SK-N-SH treated with all-trans-retinoic acid at 6 μM for 48 hours (cell line): Measurements from ENCODE around the gene UBL7.

Experiments
- ATAC-seq: fragments of 200-7000 bp; cut with Tn5 transposase; 3 replicates; pipeline ENCODE4 v1.9.1; 2020; ENCODE audit warnings: mild to moderate bottlenecking, moderate library complexity
- ARNTL ChIP-seq: fragments of 450-650 bp; formaldehyde crosslinking; IDR thresholded peaks from 2 replicates; pipeline ENCODE4 v1.5.0; 2020; ENCODE audit warnings: low read depth, mild to moderate bottlenecking, moderate library complexity, borderline replicate concordance
- BACH2 ChIP-seq: fragments of 250-450 bp; sonication (Bioruptor Pico); IDR thresholded peaks from 2 replicates; pipeline ENCODE4 v1.9.0; 2021; ENCODE audit warnings: mild to moderate bottlenecking, borderline replicate concordance
- CREB5 ChIP-seq: fragments of 250-450 bp; sonication (Bioruptor Pico); IDR thresholded peaks from 2 replicates; pipeline ENCODE4 v1.5.1; 2020; ENCODE audit warnings: low read depth, mild to moderate bottlenecking, moderate library complexity
- CSDC2 ChIP-seq: fragments of 250-450 bp; sonication (Bioruptor Pico); IDR thresholded peaks from 2 replicates; pipeline ENCODE4 v1.5.0; 2020; ENCODE audit warnings: mild to moderate bottlenecking, moderate library complexity
- CSRNP3 ChIP-seq: fragments of 250-450 bp; sonication (Bioruptor Pico); IDR thresholded peaks from 2 replicates; pipeline ENCODE4 v1.5.1; 2021; ENCODE audit warnings: mild to moderate bottlenecking, moderate library complexity
- ESRRG ChIP-seq: fragments of 250-450 bp; sonication (Bioruptor Pico); IDR thresholded peaks from 2 replicates; pipeline ENCODE4 v1.6.1; 2021; ENCODE audit warnings: mild to moderate bottlenecking
- GLIS3 ChIP-seq: fragments of 250-450 bp; sonication (Bioruptor Pico); IDR thresholded peaks from 2 replicates; pipeline ENCODE4 v1.5.0; 2020; ENCODE audit warnings: mild to moderate bottlenecking, moderate library complexity
- ISL1 ChIP-seq: fragments of 250-450 bp; sonication (Bioruptor Pico); IDR thresholded peaks from 2 replicates; pipeline ENCODE4 v2.1.2; 2022; ENCODE audit warnings: mild to moderate bottlenecking, moderate library complexity
- OSR1 ChIP-seq: fragments of 250-450 bp; sonication (Bioruptor Pico); IDR thresholded peaks from 2 replicates; pipeline ENCODE4 v1.8.0; 2022; ENCODE audit warnings: moderate library complexity, mild to moderate bottlenecking, inconsistent platforms
- PATZ1 ChIP-seq: fragments of 250-450 bp; sonication (Bioruptor Pico); IDR thresholded peaks from 2 replicates; pipeline ENCODE4 v1.8.0; 2020; ENCODE audit warnings: mild to moderate bottlenecking, moderate library complexity, borderline replicate concordance
- POU6F1 ChIP-seq: fragments of 250-450 bp; sonication (Bioruptor Pico); IDR thresholded peaks from 2 replicates; pipeline ENCODE4 v1.8.0; 2021; ENCODE audit warnings: low read depth, mild to moderate bottlenecking, moderate library complexity, borderline replicate concordance
- PPARA ChIP-seq: fragments of 250-450 bp; sonication (Bioruptor Pico); IDR thresholded peaks from 2 replicates; pipeline ENCODE4 v1.5.0; 2020; ENCODE audit warnings: mild to moderate bottlenecking, borderline replicate concordance
- RARB ChIP-seq: fragments of 250-450 bp; sonication (Bioruptor Pico); IDR thresholded peaks from 2 replicates; pipeline ENCODE4 v1.8.0; 2021; ENCODE audit warnings: mild to moderate bottlenecking, moderate library complexity
- SNAI2 ChIP-seq: fragments of 250-450 bp; sonication (Bioruptor Pico); IDR thresholded peaks from 2 replicates; pipeline ENCODE4 v1.5.0; 2020; ENCODE audit warnings: mild to moderate bottlenecking, moderate library complexity
- TCF4 ChIP-seq: fragments of 250-450 bp; sonication (Bioruptor Pico); IDR thresholded peaks from 2 replicates; pipeline ENCODE4 v1.8.0; 2021; ENCODE audit warnings: mild to moderate bottlenecking, moderate library complexity, borderline replicate concordance
- TOX ChIP-seq: fragments of 250-450 bp; sonication (Bioruptor Pico); IDR thresholded peaks from 2 replicates; pipeline ENCODE4 v1.8.0; 2021; ENCODE audit warnings: mild to moderate bottlenecking, moderate library complexity, borderline replicate concordance
- TSHZ2 ChIP-seq: fragments of 250-450 bp; sonication (Bioruptor Pico); IDR thresholded peaks from 2 replicates; pipeline ENCODE4 v1.5.0; 2020; ENCODE audit warnings: mild to moderate bottlenecking, moderate library complexity
- ZC3H10 ChIP-seq: fragments of 250-450 bp; sonication (Bioruptor Pico); IDR thresholded peaks from 2 replicates; pipeline ENCODE4 v1.5.1; 2021; ENCODE audit warnings: mild to moderate bottlenecking, moderate library complexity
- ZFP3 ChIP-seq: fragments of 250-450 bp; sonication (Bioruptor Pico); IDR thresholded peaks from 2 replicates; pipeline ENCODE4 v1.5.0; 2020; ENCODE audit warnings: mild to moderate bottlenecking, moderate library complexity
- ZFP30 ChIP-seq: fragments of 450-650 bp; formaldehyde crosslinking; IDR thresholded peaks from 2 replicates; pipeline ENCODE4 v1.5.0; 2022; ENCODE audit warnings: mild to moderate bottlenecking, moderate library complexity
- ZNF70 ChIP-seq: fragments of 450-650 bp; formaldehyde crosslinking; IDR thresholded peaks from 2 replicates; pipeline ENCODE4 v1.5.0; 2020; ENCODE audit warnings: mild to moderate bottlenecking, moderate library complexity
- ZNF8 ChIP-seq: fragments of 450-650 bp; formaldehyde crosslinking; IDR thresholded peaks from 2 replicates; pipeline ENCODE4 v1.5.0; 2020; ENCODE audit warnings: mild to moderate bottlenecking, moderate library complexity

Gene UBL7

GRCh38 chr15:74396445-74397238 lies 64.3 kb downstream of the UBL7 start:
- TF ChIP-seq TCF4 (CRISPR knock-in tag) (no peak), ZFP3 (CRISPR knock-in tag) (no peak), ZFP30 (CRISPR knock-in tag) (no peak), TSHZ2 (no peak), SNAI2 (CRISPR knock-in tag) (no peak), BACH2 (CRISPR knock-in tag) (no peak)
- ATAC-seq, result no peak

GRCh38 chr15:74396146-74396438 lies 64.9 kb downstream of the UBL7 start:
- no peak for ATAC-seq
- TF ChIP-seq ZFP3 (CRISPR knock-in tag) (no peak), ZC3H10 (CRISPR knock-in tag) (no peak), ISL1 (CRISPR knock-in tag) (no peak), TCF4 (CRISPR knock-in tag) (no peak), RARB (CRISPR knock-in tag) (no peak), ESRRG (no peak), TOX (CRISPR knock-in tag) (no peak), ARNTL (CRISPR knock-in tag) (no peak), CSRNP3 (CRISPR knock-in tag) (no peak), ZNF8 (CRISPR knock-in tag) (no peak), CREB5 (no peak), POU6F1 (CRISPR knock-in tag) (no peak), PPARA (CRISPR knock-in tag) (no peak), GLIS3 (CRISPR knock-in tag) (no peak), PATZ1 (no peak), ZNF70 (no peak), BACH2 (CRISPR knock-in tag) (no peak), OSR1 (CRISPR knock-in tag) (no peak), CSDC2 (CRISPR knock-in tag) (no peak)
